ENCODE measurements around the gene CEBPB.

DNA sequence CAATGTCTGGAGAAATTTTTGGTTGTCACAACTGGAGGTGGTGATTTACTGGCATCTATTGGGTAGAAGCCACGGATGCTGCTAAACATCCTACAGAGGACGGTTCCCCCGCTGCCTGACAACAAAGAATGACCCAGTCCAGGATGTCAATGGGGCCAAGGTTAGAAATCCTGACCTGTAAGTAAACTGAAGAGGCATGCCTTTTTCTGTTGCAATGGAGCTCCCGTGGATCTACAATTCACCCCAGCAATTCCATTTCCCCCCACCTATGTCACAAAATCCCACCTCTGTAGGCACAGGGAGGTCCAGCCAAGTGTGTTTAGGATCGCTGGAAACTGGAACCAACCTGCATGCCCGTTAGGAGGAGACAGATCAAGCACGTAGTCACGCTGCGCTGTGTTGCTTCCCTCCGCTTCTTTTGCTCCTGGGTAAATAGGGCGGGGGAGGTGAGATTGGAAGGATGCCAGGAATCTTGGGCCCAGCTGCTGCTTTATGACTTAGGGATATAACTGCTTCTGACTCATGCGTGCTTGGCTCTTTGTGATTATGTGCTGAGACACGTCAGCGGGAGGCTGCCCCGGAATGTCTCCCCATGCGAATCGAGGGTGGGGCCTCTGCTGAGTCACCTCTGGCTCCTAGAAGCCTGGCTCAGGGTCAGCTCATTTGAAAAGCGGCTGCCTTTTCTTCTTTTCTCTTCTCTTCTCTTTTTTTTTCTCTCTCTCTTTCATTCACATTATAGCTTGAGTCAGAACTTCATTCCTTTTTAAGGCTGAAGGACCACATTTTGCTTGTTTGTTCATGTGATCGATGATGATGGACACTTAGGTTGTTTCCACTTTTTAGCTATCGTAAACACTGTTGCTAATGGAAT lies 24.7 kb upstream of the CEBPB start:
- TF ChIP-seq, protein P1, sequence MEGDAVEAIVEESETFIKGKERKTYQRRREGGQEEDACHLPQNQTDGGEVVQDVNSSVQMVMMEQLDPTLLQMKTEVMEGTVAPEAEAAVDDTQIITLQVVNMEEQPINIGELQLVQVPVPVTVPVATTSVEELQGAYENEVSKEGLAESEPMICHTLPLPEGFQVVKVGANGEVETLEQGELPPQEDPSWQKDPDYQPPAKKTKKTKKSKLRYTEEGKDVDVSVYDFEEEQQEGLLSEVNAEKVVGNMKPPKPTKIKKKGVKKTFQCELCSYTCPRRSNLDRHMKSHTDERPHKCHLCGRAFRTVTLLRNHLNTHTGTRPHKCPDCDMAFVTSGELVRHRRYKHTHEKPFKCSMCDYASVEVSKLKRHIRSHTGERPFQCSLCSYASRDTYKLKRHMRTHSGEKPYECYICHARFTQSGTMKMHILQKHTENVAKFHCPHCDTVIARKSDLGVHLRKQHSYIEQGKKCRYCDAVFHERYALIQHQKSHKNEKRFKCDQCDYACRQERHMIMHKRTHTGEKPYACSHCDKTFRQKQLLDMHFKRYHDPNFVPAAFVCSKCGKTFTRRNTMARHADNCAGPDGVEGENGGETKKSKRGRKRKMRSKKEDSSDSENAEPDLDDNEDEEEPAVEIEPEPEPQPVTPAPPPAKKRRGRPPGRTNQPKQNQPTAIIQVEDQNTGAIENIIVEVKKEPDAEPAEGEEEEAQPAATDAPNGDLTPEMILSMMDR (IDR thresholded peaks at IDR 0.05) = no peak
- TF ChIP-seq POLR2A (IDR thresholded peaks at IDR 0.05) = peak in 1 of 3 donors; percentile 40

Data from body of pancreas (tissue), 4 donors.